ENCODE results near the gene SOST. TPM values are rescaled to one million over a fixed set of nuclear protein-coding genes. Genes with fewer than 3 reads are reported as not detected.

SOST gene
- polyA plus RNA-seq, 1 of the 3 experiments (the other 2 are of a cell fraction) = not detected

DNA sequence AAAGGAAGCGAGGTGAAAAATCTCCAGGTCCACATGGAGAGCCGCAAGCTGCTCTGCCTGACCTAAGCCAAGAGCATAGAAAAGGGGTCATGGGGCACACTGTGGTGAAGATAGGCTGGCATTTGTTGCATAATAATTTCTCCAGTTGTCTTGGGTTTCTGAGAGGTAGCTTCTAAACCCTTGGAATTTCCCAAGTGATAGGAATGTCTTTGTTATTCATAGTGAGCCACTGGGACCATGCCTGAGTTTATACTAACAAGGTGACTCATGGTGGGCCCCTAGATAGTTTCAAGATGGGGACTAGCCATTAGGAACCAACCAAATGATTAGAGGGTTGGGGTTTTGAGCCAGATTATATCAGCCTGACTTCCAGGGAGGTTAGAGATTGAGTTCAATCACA, 25.6 kb downstream of the SOST start (continued):
- TF ChIP-seq, protein P1, sequence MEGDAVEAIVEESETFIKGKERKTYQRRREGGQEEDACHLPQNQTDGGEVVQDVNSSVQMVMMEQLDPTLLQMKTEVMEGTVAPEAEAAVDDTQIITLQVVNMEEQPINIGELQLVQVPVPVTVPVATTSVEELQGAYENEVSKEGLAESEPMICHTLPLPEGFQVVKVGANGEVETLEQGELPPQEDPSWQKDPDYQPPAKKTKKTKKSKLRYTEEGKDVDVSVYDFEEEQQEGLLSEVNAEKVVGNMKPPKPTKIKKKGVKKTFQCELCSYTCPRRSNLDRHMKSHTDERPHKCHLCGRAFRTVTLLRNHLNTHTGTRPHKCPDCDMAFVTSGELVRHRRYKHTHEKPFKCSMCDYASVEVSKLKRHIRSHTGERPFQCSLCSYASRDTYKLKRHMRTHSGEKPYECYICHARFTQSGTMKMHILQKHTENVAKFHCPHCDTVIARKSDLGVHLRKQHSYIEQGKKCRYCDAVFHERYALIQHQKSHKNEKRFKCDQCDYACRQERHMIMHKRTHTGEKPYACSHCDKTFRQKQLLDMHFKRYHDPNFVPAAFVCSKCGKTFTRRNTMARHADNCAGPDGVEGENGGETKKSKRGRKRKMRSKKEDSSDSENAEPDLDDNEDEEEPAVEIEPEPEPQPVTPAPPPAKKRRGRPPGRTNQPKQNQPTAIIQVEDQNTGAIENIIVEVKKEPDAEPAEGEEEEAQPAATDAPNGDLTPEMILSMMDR (IDR thresholded peaks at IDR 0.05) = no peak
- TF ChIP-seq EZH2phosphoT487 (IDR thresholded peaks at IDR 0.05; ENCODE audit: borderline replicate concordance, low read depth) = no peak
- no peak for TF ChIP-seq FOXJ3 (CRISPR knock-in tag; IDR thresholded peaks at IDR 0.05)
- peak; percentile 41; the same call in 1 of the 2 replicates for TF ChIP-seq TEAD4 (IDR thresholded peaks at IDR 0.05; ENCODE audit: borderline replicate concordance, insufficient read depth)
- TF ChIP-seq, protein P2, sequence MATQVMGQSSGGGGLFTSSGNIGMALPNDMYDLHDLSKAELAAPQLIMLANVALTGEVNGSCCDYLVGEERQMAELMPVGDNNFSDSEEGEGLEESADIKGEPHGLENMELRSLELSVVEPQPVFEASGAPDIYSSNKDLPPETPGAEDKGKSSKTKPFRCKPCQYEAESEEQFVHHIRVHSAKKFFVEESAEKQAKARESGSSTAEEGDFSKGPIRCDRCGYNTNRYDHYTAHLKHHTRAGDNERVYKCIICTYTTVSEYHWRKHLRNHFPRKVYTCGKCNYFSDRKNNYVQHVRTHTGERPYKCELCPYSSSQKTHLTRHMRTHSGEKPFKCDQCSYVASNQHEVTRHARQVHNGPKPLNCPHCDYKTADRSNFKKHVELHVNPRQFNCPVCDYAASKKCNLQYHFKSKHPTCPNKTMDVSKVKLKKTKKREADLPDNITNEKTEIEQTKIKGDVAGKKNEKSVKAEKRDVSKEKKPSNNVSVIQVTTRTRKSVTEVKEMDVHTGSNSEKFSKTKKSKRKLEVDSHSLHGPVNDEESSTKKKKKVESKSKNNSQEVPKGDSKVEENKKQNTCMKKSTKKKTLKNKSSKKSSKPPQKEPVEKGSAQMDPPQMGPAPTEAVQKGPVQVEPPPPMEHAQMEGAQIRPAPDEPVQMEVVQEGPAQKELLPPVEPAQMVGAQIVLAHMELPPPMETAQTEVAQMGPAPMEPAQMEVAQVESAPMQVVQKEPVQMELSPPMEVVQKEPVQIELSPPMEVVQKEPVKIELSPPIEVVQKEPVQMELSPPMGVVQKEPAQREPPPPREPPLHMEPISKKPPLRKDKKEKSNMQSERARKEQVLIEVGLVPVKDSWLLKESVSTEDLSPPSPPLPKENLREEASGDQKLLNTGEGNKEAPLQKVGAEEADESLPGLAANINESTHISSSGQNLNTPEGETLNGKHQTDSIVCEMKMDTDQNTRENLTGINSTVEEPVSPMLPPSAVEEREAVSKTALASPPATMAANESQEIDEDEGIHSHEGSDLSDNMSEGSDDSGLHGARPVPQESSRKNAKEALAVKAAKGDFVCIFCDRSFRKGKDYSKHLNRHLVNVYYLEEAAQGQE (IDR thresholded peaks at IDR 0.05; ENCODE audit: low read depth, low read length) = no peak

DNA sequence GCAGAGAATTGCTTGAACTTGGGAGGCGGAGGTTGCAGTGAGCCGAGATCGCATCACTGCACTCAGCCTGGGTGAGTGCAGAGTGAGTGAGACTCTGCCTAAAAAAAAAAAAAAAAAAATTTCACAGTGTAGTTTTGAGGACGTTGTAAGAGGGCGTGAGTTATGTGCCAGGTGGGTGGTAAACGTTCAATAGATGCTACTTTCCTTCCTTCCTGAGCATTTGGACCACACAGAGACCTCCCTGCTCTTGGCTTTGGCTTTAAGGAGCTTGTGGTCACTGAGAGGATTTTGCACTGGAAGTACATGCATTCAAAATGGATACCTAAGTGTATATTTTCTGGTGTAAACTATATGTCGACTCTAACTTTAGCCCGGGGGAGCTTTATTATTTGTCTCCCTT, 30.5 kb downstream of the SOST start:
- Histone ChIP-seq H3K9ac (no peak overlapping the region), H3K4me3 (ENCODE audit: low read depth in 2 of 2, low read length in 1 of 2) (no peak overlapping the region), H3K9me2 (no peaks in the 10 kb centered on the region), H3K27ac (ENCODE audit: low read depth in 2 of 2, low read length in 1 of 2) (no peak overlapping the region), H3F3A (replicated peaks; ENCODE audit: insufficient read depth) (no peaks in the 10 kb centered on the region), H4K20me1 (ENCODE audit: insufficient read depth) (no peaks in the 10 kb centered on the region), H3K9me3 (no peaks in the 10 kb centered on the region), H3K27me3 (ENCODE audit: insufficient read depth) (no peaks in the 10 kb centered on the region), H3K36me3 (replicated peaks in 1 of 2; ENCODE audit: control insufficient read depth in 1 of 2, insufficient read depth in 2 of 2, low read length in 1 of 2) (no peaks in the 10 kb centered on the region), H3K4me2 (no peak overlapping the region), H3K79me2 (ENCODE audit: insufficient read depth) (no peaks in the 10 kb centered on the region), H2AFZ (ENCODE audit: low read depth) (no peak overlapping the region), H3K4me1 (ENCODE audit: control insufficient read depth in 1 of 2, insufficient read depth in 2 of 2, low read depth in 1 of 2, low read length in 1 of 2) (peaks cover 0 to 11% of the 10 kb centered on the region in 2 experiments; a peak in 2 of 4 replicates)
- no peak for TF ChIP-seq RXRA (IDR thresholded peaks at IDR 0.05; ENCODE audit: borderline replicate concordance, low read depth)
- TF ChIP-seq TAF1 (IDR thresholded peaks at IDR 0.05; ENCODE audit: borderline replicate concordance, low read depth, low read length) = no peak
- TF ChIP-seq, protein P3, sequence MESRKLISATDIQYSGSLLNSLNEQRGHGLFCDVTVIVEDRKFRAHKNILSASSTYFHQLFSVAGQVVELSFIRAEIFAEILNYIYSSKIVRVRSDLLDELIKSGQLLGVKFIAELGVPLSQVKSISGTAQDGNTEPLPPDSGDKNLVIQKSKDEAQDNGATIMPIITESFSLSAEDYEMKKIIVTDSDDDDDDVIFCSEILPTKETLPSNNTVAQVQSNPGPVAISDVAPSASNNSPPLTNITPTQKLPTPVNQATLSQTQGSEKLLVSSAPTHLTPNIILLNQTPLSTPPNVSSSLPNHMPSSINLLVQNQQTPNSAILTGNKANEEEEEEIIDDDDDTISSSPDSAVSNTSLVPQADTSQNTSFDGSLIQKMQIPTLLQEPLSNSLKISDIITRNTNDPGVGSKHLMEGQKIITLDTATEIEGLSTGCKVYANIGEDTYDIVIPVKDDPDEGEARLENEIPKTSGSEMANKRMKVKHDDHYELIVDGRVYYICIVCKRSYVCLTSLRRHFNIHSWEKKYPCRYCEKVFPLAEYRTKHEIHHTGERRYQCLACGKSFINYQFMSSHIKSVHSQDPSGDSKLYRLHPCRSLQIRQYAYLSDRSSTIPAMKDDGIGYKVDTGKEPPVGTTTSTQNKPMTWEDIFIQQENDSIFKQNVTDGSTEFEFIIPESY (IDR thresholded peaks at IDR 0.05; ENCODE audit: borderline replicate concordance, low read depth) = no peak
- TF ChIP-seq, protein P1 (IDR thresholded peaks at IDR 0.05) = no peak
- TF ChIP-seq, protein P4, sequence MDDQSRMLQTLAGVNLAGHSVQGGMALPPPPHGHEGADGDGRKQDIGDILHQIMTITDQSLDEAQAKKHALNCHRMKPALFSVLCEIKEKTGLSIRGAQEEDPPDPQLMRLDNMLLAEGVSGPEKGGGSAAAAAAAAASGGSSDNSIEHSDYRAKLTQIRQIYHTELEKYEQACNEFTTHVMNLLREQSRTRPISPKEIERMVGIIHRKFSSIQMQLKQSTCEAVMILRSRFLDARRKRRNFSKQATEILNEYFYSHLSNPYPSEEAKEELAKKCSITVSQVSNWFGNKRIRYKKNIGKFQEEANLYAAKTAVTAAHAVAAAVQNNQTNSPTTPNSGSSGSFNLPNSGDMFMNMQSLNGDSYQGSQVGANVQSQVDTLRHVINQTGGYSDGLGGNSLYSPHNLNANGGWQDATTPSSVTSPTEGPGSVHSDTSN (IDR thresholded peaks at IDR 0.05) = no peak
- no peak for TF ChIP-seq TEAD4 (IDR thresholded peaks at IDR 0.05; ENCODE audit: borderline replicate concordance, insufficient read depth)
- no peak for TF ChIP-seq NRF1 (IDR thresholded peaks at IDR 0.05; ENCODE audit: low read depth, low read length)
- no peak for TF ChIP-seq FOSL2 (IDR thresholded peaks at IDR 0.05; ENCODE audit: borderline replicate concordance, low read depth)
- no peak for TF ChIP-seq RCOR1 (IDR thresholded peaks at IDR 0.05; ENCODE audit: low read length)
- no peak for TF ChIP-seq RAD21 (IDR thresholded peaks at IDR 0.05; ENCODE audit: low read length)
- TF ChIP-seq SMC3 (IDR thresholded peaks at IDR 0.05; ENCODE audit: low read depth, low read length) = no peak
- no peak for TF ChIP-seq GABPA (IDR thresholded peaks at IDR 0.05; ENCODE audit: low read depth)
- TF ChIP-seq FOXM1 (IDR thresholded peaks at IDR 0.05; ENCODE audit: low read depth) = no peak
- no peak for TF ChIP-seq CHD2 (IDR thresholded peaks at IDR 0.05; ENCODE audit: low read length, partially characterized antibody)
- no peak for TF ChIP-seq NFIC (IDR thresholded peaks at IDR 0.05; ENCODE audit: borderline replicate concordance)
- ChIA-PET POLR2A (no interaction called here), CTCF (interaction anchor here (0.9 to 1.9 kb wide), 5 partner anchors 14 to 55 kb away, joined by 3 to 7 read pairs (median 4); no protein-coding TSS in a partner anchor)
- DNase-seq = no peak
- 81% methylated on average over 8 of the region's 8 CpGs for WGBS (ENCODE audit: low lambda C conversion rate)
